ENCODE measurements around the gene KRTAP24-1.

The KRTAP24-1 gene

DNA sequence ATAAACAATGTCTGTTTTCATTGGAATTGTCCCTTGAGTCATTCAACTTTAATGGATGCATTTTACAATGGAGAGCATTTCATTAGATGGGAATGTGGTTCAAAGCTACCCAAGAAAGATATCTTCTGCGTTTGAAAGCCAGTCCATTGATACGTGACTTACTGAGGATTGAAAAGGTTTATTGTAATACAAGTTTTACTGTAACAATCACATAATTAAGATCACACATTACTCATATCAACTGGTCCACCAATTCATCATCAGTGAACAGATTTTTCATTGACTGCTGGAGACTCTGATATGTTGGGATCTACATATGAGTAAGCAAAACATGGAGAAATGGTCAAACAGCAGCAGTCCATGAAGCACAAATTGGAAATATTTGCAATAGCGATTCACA, 32.8 kb downstream of the KRTAP24-1 start:
- Histone ChIP-seq H3K9ac (ENCODE audit: low read length) (no peak overlapping the region), H4K8ac (ENCODE audit: low read length) (no peak overlapping the region), H3K27me3 (ENCODE audit: control insufficient read depth in 1 of 2, insufficient read depth in 1 of 2, low read length in 2 of 2) (no peaks in the 10 kb centered on the region), H3K4me1 (ENCODE audit: control insufficient read depth, insufficient read depth, low read depth, low read length) (no peaks in the 10 kb centered on the region), H3K79me1 (replicated peaks; ENCODE audit: low read length, poor library complexity, severe bottlenecking) (no peaks in the 10 kb centered on the region), H2BK15ac (ENCODE audit: low read depth, poor library complexity, severe bottlenecking) (no peak overlapping the region), H3K14ac (ENCODE audit: low read length in 2 of 2) (no peak overlapping the region), H3K27ac (ENCODE audit: low read length, poor library complexity, severe bottlenecking) (no peak overlapping the region), H3K4ac (ENCODE audit: low read depth in 1 of 2, low read length in 2 of 2) (no peak overlapping the region), H3K4me3 (ENCODE audit: insufficient read depth in 1 of 2, low read depth in 1 of 2, low read length in 2 of 2) (no peak overlapping the region), H3K18ac (ENCODE audit: low read depth in 1 of 2, low read length in 2 of 2) (no peak overlapping the region), H3K36me3 (ENCODE audit: control insufficient read depth in 1 of 2, insufficient read depth in 2 of 2, low read depth in 1 of 2, low read length in 2 of 2) (no peaks in the 10 kb centered on the region), H2BK120ac (ENCODE audit: low read depth, low read length) (no peak overlapping the region), H3K4me2 (ENCODE audit: low read length, poor library complexity, severe bottlenecking) (no peak overlapping the region), H2AFZ (ENCODE audit: low read depth, low read length) (no peak overlapping the region), H2AK5ac (ENCODE audit: low read length, severe bottlenecking) (no peak overlapping the region), H3K23ac (ENCODE audit: low read length in 2 of 2) (no peak overlapping the region), H2BK5ac (ENCODE audit: low read depth, low read length, poor library complexity, severe bottlenecking) (no peak overlapping the region), H3K9me3 (ENCODE audit: control insufficient read depth, low read length) (no peaks in the 10 kb centered on the region), H4K91ac (ENCODE audit: low read length) (no peak overlapping the region), H2BK12ac (ENCODE audit: low read length in 2 of 2) (no peak overlapping the region)
- WGBS, result 75% methylated on average over 1 of the region's 3 CpGs
- DNase-seq, result no peak

DNA sequence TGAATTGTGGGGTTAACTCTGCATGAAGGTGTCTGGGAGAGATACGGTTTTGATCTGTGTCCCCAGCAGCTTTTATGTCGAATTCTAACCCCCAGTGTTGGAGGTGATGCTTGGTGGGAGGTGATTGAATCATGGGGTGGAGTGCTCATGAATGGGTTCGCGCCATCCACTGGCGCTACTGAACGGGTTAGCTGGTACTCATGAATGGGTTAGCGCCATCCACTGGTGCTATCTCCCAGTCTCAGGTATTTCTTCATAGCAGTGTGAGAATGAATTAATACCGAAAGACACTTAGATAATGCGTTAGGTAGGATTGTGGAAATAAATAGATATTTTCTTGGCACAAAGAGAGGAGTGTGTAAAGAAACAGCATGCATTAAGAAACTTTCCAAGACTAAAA, 33.9 kb downstream of the KRTAP24-1 start:
- Histone ChIP-seq H3K4me1 (ENCODE audit: control insufficient read depth, insufficient read depth, low read depth, low read length) (no peaks in the 10 kb centered on the region), H3K9ac (ENCODE audit: low read length) (no peak overlapping the region), H2BK12ac (ENCODE audit: low read length in 2 of 2) (no peak overlapping the region), H4K8ac (ENCODE audit: low read length) (no peak overlapping the region), H2BK5ac (ENCODE audit: low read depth, low read length, poor library complexity, severe bottlenecking) (no peak overlapping the region), H3K27ac (ENCODE audit: low read length, poor library complexity, severe bottlenecking) (no peak overlapping the region), H3K9me3 (ENCODE audit: control insufficient read depth, low read length) (no peaks in the 10 kb centered on the region), H3K27me3 (ENCODE audit: control insufficient read depth in 1 of 2, insufficient read depth in 1 of 2, low read length in 2 of 2) (no peaks in the 10 kb centered on the region), H3K79me1 (replicated peaks; ENCODE audit: low read length, poor library complexity, severe bottlenecking) (no peaks in the 10 kb centered on the region), H2AFZ (ENCODE audit: low read depth, low read length) (no peak overlapping the region), H3K4me2 (ENCODE audit: low read length, poor library complexity, severe bottlenecking) (no peak overlapping the region), H4K91ac (ENCODE audit: low read length) (no peak overlapping the region), H2AK5ac (ENCODE audit: low read length, severe bottlenecking) (no peak overlapping the region), H3K4me3 (ENCODE audit: insufficient read depth in 1 of 2, low read depth in 1 of 2, low read length in 2 of 2) (no peak overlapping the region), H3K36me3 (ENCODE audit: control insufficient read depth in 1 of 2, insufficient read depth in 2 of 2, low read depth in 1 of 2, low read length in 2 of 2) (no peaks in the 10 kb centered on the region), H2BK120ac (ENCODE audit: low read depth, low read length) (no peak overlapping the region), H3K14ac (ENCODE audit: low read length in 2 of 2) (no peak overlapping the region), H3K23ac (ENCODE audit: low read length in 2 of 2) (no peak overlapping the region), H3K18ac (ENCODE audit: low read depth in 1 of 2, low read length in 2 of 2) (no peak overlapping the region), H3K4ac (ENCODE audit: low read depth in 1 of 2, low read length in 2 of 2) (no peak overlapping the region), H2BK15ac (ENCODE audit: low read depth, poor library complexity, severe bottlenecking) (no peak overlapping the region)
- no peak for DNase-seq
- 70% methylated on average over 9 of the region's 9 CpGs for WGBS

DNA sequence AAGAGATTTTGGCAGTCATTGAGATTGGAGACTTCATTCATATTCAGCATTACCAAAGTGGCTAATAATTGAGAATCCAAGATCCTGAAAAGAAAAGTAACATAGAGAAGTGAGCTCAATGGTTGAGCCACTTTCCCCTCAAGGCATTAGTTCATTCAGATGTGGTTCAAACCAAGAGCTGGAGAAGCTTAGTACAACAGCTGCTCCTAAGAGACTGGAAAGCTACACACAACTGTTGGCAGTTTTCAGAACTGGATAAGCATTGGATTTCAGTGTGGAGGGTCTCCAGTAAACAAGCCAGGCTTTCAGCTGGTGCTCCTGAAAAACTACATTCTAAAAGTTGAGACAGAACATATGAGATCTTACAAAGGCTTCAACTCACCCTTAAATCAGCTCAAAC, 37.7 kb downstream of the KRTAP24-1 start:
- no peak for DNase-seq
- Histone ChIP-seq H3K9me3 (ENCODE audit: control insufficient read depth, low read length) (no peaks in the 10 kb centered on the region), H3K27me3 (ENCODE audit: control insufficient read depth in 1 of 2, insufficient read depth in 1 of 2, low read length in 2 of 2) (no peaks in the 10 kb centered on the region), H3K4me3 (ENCODE audit: insufficient read depth in 1 of 2, low read depth in 1 of 2, low read length in 2 of 2) (no peak overlapping the region), H4K8ac (ENCODE audit: low read length) (no peak overlapping the region), H3K36me3 (ENCODE audit: control insufficient read depth in 1 of 2, insufficient read depth in 2 of 2, low read depth in 1 of 2, low read length in 2 of 2) (no peaks in the 10 kb centered on the region), H2BK15ac (ENCODE audit: low read depth, poor library complexity, severe bottlenecking) (no peak overlapping the region), H3K4me2 (ENCODE audit: low read length, poor library complexity, severe bottlenecking) (no peak overlapping the region), H2BK120ac (ENCODE audit: low read depth, low read length) (no peak overlapping the region), H3K9ac (ENCODE audit: low read length) (no peak overlapping the region), H2BK12ac (ENCODE audit: low read length in 2 of 2) (no peak overlapping the region), H4K91ac (ENCODE audit: low read length) (no peak overlapping the region), H3K27ac (ENCODE audit: low read length, poor library complexity, severe bottlenecking) (no peak overlapping the region), H2BK5ac (ENCODE audit: low read depth, low read length, poor library complexity, severe bottlenecking) (no peak overlapping the region), H2AFZ (ENCODE audit: low read depth, low read length) (no peak overlapping the region), H3K79me1 (replicated peaks; ENCODE audit: low read length, poor library complexity, severe bottlenecking) (no peaks in the 10 kb centered on the region), H3K23ac (ENCODE audit: low read length in 2 of 2) (no peak overlapping the region), H3K4me1 (ENCODE audit: control insufficient read depth, insufficient read depth, low read depth, low read length) (no peaks in the 10 kb centered on the region), H3K18ac (ENCODE audit: low read depth in 1 of 2, low read length in 2 of 2) (no peak overlapping the region), H3K4ac (ENCODE audit: low read depth in 1 of 2, low read length in 2 of 2) (no peak overlapping the region), H3K14ac (ENCODE audit: low read length in 2 of 2) (no peak overlapping the region), H2AK5ac (ENCODE audit: low read length, severe bottlenecking) (no peak overlapping the region)

DNA sequence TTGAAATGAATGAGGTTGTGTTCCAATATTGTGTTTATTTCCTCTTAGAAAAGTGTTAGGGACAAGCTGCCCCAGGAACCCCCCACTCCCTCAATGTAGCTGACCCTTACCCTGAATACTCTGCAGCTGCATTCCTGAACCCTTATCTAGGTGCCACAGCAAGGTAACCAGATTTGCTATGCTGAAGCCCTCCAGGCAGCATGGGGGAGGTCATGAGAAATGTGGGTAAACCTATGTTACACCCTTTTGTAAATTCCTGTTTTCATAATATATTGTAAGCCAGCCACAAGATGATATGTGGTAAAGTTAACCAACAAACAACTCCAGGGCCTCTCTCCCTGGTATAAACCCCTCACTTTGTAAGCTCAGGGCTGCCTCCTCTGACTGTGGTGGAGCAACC, 39.1 kb downstream of the KRTAP24-1 start:
- Histone ChIP-seq H2BK15ac (ENCODE audit: low read depth, poor library complexity, severe bottlenecking) (no peak overlapping the region), H3K4me1 (ENCODE audit: control insufficient read depth, insufficient read depth, low read depth, low read length) (no peaks in the 10 kb centered on the region), H4K8ac (ENCODE audit: low read length) (no peak overlapping the region), H2BK12ac (ENCODE audit: low read length in 2 of 2) (no peak overlapping the region), H3K27ac (ENCODE audit: low read length, poor library complexity, severe bottlenecking) (no peak overlapping the region), H3K4me2 (ENCODE audit: low read length, poor library complexity, severe bottlenecking) (no peak overlapping the region), H3K4ac (ENCODE audit: low read depth in 1 of 2, low read length in 2 of 2) (no peak overlapping the region), H2AK5ac (ENCODE audit: low read length, severe bottlenecking) (no peak overlapping the region), H2AFZ (ENCODE audit: low read depth, low read length) (no peak overlapping the region), H3K27me3 (ENCODE audit: control insufficient read depth in 1 of 2, insufficient read depth in 1 of 2, low read length in 2 of 2) (no peaks in the 10 kb centered on the region), H3K18ac (ENCODE audit: low read depth in 1 of 2, low read length in 2 of 2) (no peak overlapping the region), H2BK120ac (ENCODE audit: low read depth, low read length) (no peak overlapping the region), H3K23ac (ENCODE audit: low read length in 2 of 2) (no peak overlapping the region), H4K91ac (ENCODE audit: low read length) (no peak overlapping the region), H3K79me1 (replicated peaks; ENCODE audit: low read length, poor library complexity, severe bottlenecking) (no peaks in the 10 kb centered on the region), H3K9ac (ENCODE audit: low read length) (no peak overlapping the region), H3K36me3 (ENCODE audit: control insufficient read depth in 1 of 2, insufficient read depth in 2 of 2, low read depth in 1 of 2, low read length in 2 of 2) (no peaks in the 10 kb centered on the region), H3K9me3 (ENCODE audit: control insufficient read depth, low read length) (no peaks in the 10 kb centered on the region), H2BK5ac (ENCODE audit: low read depth, low read length, poor library complexity, severe bottlenecking) (no peak overlapping the region), H3K4me3 (ENCODE audit: insufficient read depth in 1 of 2, low read depth in 1 of 2, low read length in 2 of 2) (no peak overlapping the region), H3K14ac (ENCODE audit: low read length in 2 of 2) (no peak overlapping the region)
- no peak for DNase-seq

All from mesenchymal stem cell (in vitro differentiated cells and primary cell).